OCI-M1 (cell line): ENCODE measurements around the gene ADAMTS2.
A peak's percentile ranks its signal among the peaks of the same experiment; 100 is the strongest.

ENCODE experiments used
- DNase-seq: peaks from one replicate; lab custom pipeline; 2025; lab: John Stamatoyannopoulos, UW

The ADAMTS2 gene

DNA sequence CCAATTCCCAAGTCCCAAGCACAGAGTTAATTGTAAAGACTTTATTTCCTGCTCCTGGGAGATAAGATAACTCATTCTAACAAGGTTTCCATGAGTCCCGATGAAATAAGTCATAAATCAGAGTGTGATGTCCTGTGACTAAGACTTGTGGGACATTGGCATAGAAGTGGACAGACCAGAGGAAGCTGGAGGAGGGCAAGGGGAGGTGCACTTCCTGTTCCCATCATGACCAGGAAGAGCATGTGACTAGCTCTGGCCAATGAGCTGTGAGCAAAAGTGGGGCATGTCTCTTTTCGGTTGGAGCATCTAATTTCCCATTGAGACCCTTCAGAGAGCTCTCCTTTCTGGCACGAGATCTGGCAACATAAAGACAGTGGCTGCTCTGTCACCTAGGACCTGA lies 184.7 kb downstream of the ADAMTS2 start:
- DNase-seq = no peak

DNA sequence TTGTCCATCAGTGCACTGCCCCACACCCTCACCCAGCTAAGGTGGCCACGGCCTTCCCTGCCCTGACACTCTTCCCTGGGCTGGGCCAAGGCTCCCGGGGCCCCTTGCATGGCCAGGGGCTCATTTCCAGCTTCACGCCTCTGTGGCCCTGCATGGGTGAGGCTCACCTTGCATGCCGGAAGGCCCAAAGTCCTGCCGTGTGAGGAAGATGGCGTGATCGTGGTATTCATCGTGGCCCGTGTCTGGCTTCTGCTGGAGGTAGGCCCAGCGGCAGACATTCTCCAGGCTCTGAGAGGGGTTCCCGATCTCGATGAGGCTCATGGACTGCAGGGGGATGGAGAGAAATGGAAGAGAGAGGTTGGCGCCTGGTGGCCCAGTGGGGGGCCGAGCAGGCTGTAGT lies 186.7 kb downstream of the ADAMTS2 start:
- no peak for DNase-seq

DNA sequence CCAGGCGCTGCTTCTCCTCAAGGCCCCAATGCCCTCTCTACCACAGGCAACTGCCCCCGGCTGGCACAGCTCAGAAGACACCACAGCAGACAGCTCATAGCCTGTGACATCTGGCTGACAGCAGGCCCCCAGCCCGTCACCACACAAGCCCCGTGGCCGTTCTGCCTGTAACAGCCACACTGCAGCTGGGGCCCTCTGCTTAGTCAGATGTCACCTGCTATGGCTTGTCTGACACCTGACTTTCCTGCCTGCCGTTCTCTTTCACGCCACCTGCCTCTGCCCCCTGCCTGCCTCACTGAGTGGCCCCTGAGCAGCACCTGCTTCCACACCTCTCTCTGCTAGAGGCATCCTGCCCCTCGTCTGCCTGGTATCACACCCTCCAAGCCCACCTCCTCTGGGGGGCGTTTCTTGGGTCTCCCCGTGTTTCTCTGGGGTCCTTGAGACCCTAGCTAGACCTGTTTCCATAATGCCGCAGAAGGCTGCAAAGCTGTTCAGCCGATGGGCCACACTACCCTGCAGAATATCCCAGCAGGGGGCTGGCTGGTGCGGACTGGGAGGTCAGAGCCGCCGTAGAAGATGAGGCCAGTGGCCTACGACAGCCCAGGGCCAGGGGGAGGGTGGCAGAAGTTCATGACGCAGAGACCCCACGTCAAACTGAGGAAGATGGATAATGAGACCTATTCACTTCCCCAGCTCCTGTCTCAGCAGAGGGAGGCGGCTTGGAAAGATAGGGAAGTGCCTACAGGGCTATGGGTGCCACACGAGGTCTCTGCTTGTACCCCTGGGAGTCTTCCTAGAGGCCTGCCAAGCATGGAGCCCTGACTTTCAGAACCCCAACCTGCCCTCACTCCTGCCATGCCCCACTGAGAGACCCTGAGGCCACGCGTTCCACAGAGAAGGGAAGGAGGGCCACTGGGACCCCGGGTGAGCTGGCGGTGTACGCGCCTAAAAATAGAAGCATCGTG lies 190.0 kb downstream of the ADAMTS2 start:
- DNase-seq = no peak

DNA sequence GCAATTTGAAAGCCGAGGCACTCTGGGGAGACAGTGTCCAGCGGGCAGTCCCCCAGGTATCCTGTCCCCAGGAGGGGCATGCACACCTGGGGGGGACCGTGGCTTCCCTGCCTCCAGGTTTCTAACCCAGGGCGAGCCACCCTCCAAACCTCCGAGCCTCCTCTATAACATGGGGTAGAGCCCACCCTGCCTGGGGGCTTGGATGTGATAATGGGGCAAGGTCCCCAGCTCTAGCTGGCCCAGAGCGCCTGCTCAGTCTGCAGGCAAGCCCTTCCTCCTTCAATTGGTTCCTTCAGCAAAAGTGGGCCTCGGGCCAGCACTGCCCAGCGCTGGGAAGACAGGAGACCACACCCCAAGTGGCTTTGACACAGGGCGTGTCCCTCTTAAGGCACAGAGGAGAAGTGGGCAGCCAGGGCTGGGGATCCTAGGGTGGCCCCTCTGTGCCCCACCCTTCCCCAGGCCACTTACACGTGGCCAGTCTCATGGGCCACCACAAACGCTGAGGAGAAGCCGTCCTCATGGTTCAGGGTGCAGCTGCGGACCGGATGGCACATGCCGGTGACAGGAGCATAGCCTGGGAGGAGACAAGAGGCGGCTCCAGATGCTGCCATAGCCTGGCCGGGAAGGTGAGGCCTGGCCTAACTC lies 190.8 kb downstream of the ADAMTS2 start:
- no peak for DNase-seq

DNA sequence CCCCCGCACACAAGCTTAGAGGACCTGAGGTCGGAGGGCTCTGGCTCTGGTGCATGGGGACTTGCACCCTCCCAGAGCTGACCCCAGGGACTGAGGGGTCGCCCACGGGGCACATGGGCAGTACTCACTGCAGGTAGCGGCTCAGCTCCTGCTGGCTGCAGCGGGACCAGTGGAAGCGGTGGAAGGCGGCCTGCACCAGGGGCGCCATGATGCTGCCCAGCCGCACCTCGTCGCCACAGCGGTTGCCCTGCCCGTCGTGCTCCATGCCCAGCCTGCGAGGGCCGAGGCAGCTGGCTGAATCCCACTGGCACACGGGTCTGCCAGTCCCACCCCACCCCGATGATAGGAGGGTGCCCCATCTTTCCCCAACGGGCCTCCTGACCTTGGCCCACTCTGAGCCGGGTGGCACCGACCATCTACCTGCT lies 191.3 kb downstream of the ADAMTS2 start:
- no peak for DNase-seq

DNA sequence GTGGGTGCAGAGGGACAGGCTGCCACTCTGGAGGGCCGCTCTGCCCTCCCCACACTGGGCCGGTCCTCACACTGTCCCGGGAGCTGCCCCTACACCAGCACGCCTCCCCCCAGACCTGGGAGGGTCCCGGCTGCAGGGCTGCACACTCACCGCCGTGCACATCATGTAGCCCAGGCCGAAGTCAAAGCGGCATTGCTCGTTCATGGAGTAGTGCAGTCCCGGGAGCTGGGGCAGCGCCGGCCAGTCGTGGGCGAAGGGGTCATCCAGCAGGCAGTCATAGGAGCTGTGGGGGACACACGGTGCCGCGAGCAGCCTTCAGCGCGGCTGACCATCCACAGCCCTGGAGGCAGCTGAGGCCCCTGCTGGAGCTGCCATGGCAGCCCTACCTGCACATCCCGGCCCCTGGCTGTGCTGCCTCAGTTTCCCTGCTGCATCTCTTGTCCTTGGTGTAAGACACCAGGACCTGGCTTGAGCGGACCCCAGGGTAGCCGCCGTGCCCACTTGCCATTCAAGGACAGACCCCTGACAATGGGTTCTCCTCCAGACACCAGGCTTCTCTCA lies 191.8 kb downstream of the ADAMTS2 start:
- no peak for DNase-seq

DNA sequence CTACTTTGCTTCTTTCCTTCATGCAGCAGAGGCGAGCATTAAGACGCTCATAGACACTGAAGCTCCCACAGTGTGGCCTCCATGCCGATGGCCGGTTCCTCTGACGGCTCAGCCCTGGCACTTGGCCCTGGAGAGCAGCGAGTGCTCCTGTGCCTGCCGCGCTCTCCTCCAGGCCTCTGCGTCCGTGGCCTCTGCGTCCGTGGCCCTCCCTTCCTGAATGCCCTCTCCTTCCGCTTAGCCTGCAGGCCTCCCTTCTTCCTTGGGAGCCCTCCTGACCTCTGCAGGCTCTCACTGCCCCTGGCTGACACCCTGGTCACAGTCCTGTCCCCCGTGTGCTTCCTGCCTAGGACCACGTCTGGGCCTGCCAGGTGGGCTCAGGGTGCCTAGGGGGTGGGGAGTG lies 192.3 kb downstream of the ADAMTS2 start:
- no peak for DNase-seq

DNA sequence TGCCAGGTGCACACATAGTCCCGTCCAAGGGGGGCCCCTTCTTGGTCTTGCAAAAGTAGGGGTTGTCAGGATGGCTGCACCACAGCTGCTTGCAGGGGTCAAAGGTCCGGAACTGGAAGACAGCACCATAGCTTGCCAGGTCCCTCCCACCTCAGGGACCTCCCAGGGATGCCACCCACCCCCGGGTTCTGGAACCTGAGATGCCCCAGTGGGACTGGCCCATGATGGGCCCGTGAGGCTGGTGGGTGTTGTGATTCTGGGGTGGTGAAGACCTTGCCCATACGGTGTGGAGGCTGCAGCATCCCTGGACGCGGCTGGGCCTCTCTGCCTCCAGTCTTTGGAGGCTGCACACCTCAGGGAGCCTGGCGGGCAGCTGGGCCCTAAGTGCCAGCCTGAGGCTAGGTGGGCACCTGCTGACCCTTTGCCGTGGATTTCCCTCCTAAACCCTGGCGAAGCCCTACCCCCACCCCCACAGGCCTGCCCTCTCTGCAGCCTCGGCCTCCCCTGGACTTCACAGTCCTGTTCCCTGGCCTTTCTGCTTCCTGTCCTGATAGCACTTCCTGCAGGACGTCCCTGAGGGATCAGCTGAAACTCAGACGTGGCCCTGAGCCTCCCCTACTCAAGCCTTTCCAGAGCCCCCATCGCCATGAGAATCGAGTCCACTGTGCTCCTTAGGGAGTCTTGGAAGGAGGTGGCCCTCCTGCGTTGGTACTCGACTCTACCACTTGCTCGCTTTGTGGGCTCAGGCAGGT lies 192.9 kb downstream of the ADAMTS2 start:
- DNase-seq = no peak

DNA sequence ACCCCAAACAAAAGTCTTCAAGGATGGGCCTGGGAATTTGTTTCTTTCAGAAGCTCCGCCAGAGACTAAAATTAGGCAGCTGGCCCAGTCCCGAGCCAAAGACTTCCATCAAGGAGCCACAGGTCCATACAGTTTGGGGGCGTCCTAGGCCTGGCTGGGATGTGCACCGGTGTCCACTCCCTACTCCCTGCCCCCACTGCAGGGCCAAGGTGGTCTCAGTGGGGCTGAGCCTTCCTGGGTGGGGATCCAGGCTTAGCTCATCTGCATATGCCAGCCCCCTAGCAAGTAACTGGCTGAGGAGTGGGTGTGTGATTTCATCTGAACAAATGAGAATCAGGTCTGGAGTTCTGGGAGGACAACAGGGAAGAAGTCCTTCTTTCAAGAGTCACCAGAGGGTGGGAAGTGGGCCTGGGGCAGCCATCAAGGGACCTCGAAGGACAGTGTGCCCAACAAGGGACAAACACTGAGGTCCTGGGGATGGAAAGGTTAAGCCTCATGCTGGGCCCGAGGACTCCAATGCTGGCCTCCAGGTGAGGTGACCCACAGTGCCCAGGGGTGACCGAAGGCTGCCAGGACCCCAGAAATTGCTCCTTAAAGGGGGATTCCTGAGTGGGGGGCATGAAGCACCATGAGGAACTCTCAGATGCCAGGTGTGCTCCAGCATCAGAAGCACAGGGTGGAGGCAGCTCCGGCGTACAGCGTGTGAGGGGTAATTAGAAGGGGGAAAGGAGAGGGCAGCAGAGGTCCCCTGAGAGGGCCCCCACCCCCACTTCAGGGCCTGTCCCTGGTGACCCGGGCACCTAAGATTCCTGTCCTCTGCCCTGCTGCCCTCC lies 193.8 kb downstream of the ADAMTS2 start:
- no peak for DNase-seq

DNA sequence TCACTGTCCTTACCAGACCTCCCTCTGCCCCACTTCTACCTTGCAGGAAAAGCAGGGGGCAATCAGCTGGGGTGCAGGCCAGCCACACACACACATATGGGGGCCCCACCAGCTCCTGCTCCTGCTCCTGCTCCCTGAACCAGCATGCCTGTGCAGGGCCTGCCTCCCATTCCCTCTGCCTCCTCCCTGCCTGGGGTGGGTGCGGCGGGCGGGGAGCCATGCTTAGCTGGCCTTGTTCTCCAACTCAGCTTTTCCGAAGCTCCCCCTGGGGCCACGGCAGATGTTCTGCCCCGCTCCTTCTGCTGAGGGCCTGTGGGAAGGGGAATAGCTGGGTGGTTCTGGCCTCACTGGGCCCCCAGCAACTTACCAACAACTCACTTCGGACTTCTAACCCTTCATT lies 195.2 kb downstream of the ADAMTS2 start:
- no peak for DNase-seq

DNA sequence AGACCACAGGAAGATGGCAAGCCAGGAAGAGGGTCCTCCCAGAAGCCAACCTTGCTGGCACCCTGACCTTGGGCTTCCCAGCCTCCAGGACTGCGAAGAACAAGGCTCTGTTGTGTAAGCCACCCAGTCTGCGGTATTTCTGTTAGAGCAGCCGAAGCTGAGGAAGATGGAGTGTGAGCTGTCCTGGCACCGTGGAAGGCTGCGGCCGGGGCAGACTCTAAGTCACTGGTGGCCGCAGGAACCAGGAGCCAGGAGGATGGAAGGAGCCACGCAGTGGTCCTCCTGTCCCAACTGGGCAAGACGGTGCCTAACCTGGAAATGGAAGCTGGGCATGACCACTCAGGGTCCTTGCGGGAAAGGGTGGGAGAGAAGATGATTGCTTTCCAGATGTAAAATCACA lies 196.0 kb downstream of the ADAMTS2 start:
- no peak for DNase-seq

DNA sequence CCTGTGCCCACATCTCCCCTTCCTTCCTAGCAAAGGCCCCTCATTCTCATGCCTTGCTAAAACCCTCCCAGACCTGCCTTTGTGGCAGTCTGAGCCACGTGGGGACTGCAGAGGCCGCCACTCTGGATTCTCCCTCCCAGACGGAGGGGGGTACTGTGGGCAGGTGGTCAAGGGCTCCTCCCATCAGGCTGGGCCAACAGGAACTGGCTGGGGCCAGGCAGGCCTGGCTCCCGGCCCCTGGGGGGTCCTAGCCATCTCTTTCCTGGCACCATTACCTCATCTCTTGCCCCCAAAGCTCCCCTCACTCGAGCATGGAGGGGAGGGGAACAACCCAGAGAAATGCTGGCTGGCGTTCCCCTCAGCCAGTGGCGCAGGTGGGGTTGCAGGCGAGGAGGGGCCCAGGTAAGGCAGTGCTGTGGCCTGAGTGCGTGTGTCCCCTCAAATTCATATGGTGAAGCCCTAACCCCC lies 196.5 kb downstream of the ADAMTS2 start:
- no peak for DNase-seq

DNA sequence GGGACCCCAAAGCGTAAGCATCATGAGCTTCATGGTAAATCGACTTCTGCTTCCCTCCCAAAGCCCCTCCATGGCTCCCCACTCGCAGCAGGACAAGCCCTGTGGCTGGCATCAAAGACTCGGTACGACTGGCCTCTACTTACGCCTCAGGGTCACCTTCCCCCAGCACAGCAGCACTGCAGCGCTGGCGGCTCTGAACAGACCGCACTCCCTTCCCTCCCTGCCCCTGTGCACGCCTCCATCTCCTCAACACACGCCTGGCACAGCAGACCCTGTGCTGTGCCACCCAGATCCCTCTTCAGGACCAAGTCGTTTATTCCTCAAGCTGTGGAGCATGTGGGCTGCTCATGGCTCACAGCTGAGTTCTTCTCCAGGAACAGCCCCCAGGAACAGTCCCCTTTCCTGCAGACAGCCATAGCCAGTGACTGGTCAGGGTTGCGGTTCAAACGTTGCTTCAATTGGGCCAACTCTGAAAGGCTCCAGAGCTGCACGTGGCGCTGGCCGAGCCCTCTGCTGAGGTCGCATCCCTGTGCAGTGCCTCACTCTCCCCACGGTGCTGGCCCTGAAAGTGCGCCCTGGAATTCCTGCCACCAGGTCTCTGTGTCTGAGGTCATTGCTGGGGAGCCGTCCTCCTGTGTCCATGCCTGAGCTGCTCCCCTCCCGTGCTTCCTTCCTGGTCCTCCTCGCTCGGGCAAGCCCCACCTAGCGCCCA lies 197.1 kb downstream of the ADAMTS2 start:
- no peak for DNase-seq

DNA sequence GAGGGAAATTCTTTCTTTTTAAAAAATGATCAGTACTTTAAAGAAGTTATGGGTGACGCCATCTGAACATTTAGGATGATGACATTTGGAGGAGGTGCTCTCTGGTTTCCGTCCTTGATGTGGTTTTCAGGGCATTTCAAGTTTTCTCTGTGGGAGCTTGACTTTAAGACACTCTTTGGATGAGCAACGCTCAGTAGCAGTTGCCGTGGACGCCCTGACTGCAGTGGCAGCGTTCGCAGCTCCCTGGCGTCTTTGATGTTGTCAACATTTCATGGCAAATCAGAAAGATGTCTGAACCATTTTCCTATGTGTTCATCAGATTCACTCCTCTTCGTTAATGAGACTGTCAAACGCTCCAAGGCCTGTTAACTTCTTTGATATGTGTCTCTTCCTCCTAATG lies 199.0 kb downstream of the ADAMTS2 start:
- no peak for DNase-seq

DNA sequence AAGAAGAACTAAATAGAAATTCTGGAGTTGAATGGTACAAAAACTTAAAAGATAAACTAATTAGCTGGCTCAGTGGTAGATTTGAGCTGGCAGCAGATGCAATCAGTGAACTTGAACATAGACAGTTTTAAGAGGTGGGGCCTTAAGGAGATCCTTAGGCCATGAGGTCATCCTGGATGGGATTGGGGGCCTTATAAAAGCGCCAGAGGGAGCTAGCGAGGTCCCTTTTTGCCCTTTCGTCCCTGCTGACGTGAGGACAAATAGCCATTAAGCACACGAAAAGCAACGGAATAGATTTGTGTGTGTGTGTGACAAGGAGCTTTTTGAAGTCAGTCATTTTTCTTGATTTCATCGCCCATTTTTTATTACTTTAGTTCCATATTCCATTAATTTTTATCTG lies 201.8 kb downstream of the ADAMTS2 start:
- DNase-seq = peak; percentile 4

DNA sequence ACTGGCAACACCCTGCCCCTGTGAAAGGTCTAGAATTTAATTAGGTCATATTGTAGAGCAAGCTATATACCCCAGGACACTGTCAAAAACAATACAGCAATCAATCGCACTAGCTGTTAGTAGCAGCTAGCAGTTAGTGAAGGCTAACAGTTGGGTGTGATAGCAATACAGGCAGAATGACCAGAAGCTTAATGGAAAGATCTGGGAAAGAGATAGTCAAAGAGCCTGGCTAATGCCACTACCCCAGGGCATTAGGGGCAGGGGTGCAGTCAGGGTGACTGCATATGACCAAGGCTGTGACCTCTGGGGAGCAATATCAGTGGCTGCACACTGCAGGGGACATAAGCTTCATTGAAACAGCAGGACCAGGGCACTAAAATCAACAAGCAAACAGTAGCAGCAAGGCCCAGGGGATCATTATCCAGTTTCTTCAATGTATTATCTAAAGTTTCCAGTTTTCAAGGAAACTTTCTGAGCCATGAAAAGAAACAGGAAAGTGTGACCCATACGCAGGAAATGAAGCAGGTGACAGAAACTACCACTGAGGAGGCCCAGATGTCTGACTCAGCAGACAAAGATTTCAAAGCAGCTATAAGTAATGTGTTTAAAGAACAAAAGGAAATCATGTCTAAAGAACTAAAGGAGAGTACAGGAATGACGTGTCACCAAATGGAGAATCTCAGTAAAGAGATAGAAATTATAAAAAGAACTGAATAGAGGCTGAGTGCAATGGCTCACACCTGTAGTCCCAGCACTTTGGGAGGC lies 202.6 kb downstream of the ADAMTS2 start:
- no peak for DNase-seq

DNA sequence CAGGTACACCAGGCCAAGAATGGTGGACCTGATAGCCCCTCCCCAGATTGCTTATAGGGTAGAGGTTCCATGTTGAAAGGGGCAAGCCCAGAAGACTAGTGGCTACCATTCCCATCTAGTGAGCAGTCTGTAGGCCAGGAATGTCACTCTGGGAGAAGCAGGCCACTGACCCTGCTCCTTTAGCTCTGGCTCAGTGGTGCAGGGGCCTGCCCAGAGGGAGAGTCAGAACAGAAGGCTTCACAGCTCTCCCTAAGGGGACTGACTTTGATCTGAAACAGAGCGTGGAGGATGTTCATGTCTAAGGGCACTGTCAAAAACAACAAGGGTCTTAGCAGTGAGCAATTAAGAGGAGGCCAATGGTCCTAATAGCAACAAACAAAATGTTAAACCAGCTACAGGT lies 203.4 kb downstream of the ADAMTS2 start:
- no peak for DNase-seq

DNA sequence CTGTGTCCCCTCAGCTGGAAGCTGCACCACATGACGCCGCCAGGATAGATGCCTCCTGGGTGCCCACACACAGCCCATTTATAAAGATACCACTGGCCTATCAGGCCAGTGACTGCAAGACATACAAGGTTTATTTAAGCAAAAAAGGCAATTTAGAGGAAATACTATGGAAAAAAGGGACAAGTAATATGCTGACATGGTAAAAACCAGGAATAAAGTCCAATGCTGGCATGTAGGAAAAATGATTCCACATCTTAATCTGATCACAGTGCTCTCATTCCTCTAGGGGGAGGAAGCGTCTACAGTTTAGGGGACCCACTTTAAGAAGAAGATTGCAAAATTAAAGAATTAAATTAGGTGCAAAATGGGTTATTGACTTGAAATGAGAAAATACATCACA lies 205.0 kb downstream of the ADAMTS2 start:
- DNase-seq = no peak

DNA sequence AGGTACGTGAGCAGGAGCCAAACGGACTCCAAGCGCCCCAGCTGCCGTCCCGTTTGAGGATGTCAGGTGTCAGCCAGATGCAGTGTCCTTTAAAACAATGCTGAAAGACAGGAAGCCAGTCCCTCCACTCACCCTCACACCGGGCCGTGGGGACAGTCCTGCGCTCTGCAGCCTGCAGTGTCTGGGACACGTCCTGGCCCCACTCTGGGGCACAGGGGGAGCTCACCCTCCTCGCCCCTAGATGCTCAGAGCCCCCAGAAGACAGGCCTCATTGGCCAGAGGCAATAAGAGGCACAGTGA lies 205.4 kb downstream of the ADAMTS2 start:
- no peak for DNase-seq
